CD4-positive, alpha-beta T cell (primary cell): ENCODE data around the gene NANS. TPM values are rescaled to one million over a fixed set of nuclear protein-coding genes. Genes with fewer than 3 reads are reported as not detected.

Source experiments
- ATAC-seq: fragments of 200-7000 bp; cut with Tn5 transposase; one replicate; pipeline ENCODE4 v1.10.0; 2022; ENCODE audit warnings: mild to moderate bottlenecking; ENCODE audit not compliant: poor library complexity
- CTCF ChIA-PET: fragments of 350-600 bp; sonication (Branson Sonifier 250); formaldehyde crosslinking; loops from one replicate; lab custom pipeline; 2021; ENCODE audit warnings: antibody characterized with exemption, inconsistent platforms; lab: Charles Lee
- POLR2A ChIA-PET: fragments of 350-600 bp; sonication (Branson Sonifier 250); formaldehyde crosslinking; loops from one replicate; lab custom pipeline; 2021; ENCODE audit warnings: antibody characterized with exemption, inconsistent platforms; lab: Charles Lee
- DNase-seq, 14 experiments: peaks; one replicate each; pipeline ENCODE4 v3.0.0-alpha.2; 2013 to 2020; ENCODE audit warnings: mixed read lengths in 2 of 14
- H3K27ac ChIP-seq, 2 donors: one replicate each; pipeline versions ENCODE4 v1.5.1 to v1.7.0; 2013; ENCODE audit warnings: low read length in 2 of 2, low read depth in 1 of 2, mild to moderate bottlenecking in 1 of 2
- H3K27me3 ChIP-seq, 2 experiments: 1 replicate in 1 of 2; 2 replicates in 1 of 2; pipeline versions ENCODE4 v1.6.1 to v1.7.0; 2013; ENCODE audit warnings: low read length in 2 of 2, control low read depth in 1 of 2, mild to moderate bottlenecking in 1 of 2, moderate library complexity in 1 of 2; ENCODE audit not compliant: insufficient read depth in 2 of 2, control insufficient read depth in 1 of 2
- H3K36me3 ChIP-seq: one replicate; pipeline ENCODE4 v1.6.1; 2013; ENCODE audit warnings: low read length, control low read depth; ENCODE audit not compliant: insufficient read depth
- H3K4me1 ChIP-seq: one replicate; pipeline ENCODE4 v1.6.1; 2013; ENCODE audit warnings: low read length, control low read depth; ENCODE audit not compliant: insufficient read depth
- H3K4me3 ChIP-seq: one replicate; pipeline ENCODE4 v1.5.1; 2013; ENCODE audit warnings: mild to moderate bottlenecking, low read length, moderate library complexity
- H3K9me3 ChIP-seq, 2 experiments: 1 replicate in 1 of 2; 2 replicates in 1 of 2; pipeline versions ENCODE4 v1.6.1 to v1.7.0; 2013; ENCODE audit warnings: low read length in 2 of 2, mild to moderate bottlenecking in 2 of 2, control low read depth in 1 of 2, moderate library complexity in 1 of 2; ENCODE audit not compliant: control insufficient read depth in 1 of 2, insufficient read depth in 1 of 2
- H3K27ac Mint-ChIP-seq: one replicate; pipeline ENCODE4 v1.8.0; 2020; ENCODE audit warnings: mixed read lengths
- H3K27me3 Mint-ChIP-seq: one replicate; pipeline ENCODE4 v1.8.0; 2021; ENCODE audit warnings: mixed read lengths
- H3K36me3 Mint-ChIP-seq: one replicate; pipeline ENCODE4 v1.8.0; 2021; ENCODE audit warnings: low read depth, mixed read lengths
- H3K4me1 Mint-ChIP-seq: one replicate; pipeline ENCODE4 v1.8.0; 2021; ENCODE audit warnings: low read depth, mixed read lengths
- H3K4me3 Mint-ChIP-seq: one replicate; pipeline ENCODE4 v1.8.0; 2020; ENCODE audit warnings: mild to moderate bottlenecking, mixed read lengths
- H3K9me3 Mint-ChIP-seq: one replicate; pipeline ENCODE4 v1.8.0; 2020; ENCODE audit warnings: mixed read lengths
- CTCF ChIP-seq: fragments of 200-600 bp; IDR thresholded peaks from one replicate; pipeline ENCODE4 v1.8.0; 2022; ENCODE audit warnings: antibody characterized with exemption, mild to moderate bottlenecking
- intact Hi-C, 2 experiments: fragments of 100-400 bp; cut with DNase I in 1 of 2; cut with micrococcal nuclease in 1 of 2; formaldehyde crosslinking; loops; one replicate each; pipeline versions ENCODE4 v1.15.1 to v1.9.0; 2023 to 2025; cut with DNase I, micrococcal nuclease
- total RNA-seq, 174 experiments: library from RNA in 2 of 174; stranded (reverse) in 2 of 174; gene quantifications; one replicate each; pipeline ENCODE4 v1.2.3 and lab custom pipeline; 2021 to 2026

NANS gene
- total RNA-seq, 2 experiments from 2014 or later = 70.5 to 74.0 TPM

GRCh38 chr9:98080326-98080725 is 23.8 kb downstream of the NANS start:
- no peaks in the 10 kb centered on the region for H3K27me3 ChIP-seq
- H3K4me3 ChIP-seq = no peak overlapping the region
- TF ChIP-seq CTCF = no peak
- ChIA-PET POLR2A (interaction anchor here (1.6 kb wide), 1 partner anchor 23 kb away, joined by 4 read pairs; no protein-coding TSS in a partner anchor), CTCF (interaction anchor here (1.2 to 1.7 kb wide), 2 partner anchors 11 to 111 kb away, joined by 3 read pairs; no protein-coding TSS in a partner anchor)
- H3K9me3 ChIP-seq = no peaks in the 10 kb centered on the region
- H3K36me3 ChIP-seq = peaks cover 69% of the 10 kb centered on the region
- peaks cover 67% of the 10 kb centered on the region for H3K4me1 Mint-ChIP-seq
- no peaks in the 10 kb centered on the region for H3K9me3 Mint-ChIP-seq
- intact Hi-C loops = no loop called here
- H3K27ac ChIP-seq = no peak overlapping the region
- DNase-seq = no peak
- no peaks in the 10 kb centered on the region for H3K27me3 Mint-ChIP-seq
- H3K4me3 Mint-ChIP-seq = no peak overlapping the region
- no peak for ATAC-seq
- H3K36me3 Mint-ChIP-seq = peaks cover 84% of the 10 kb centered on the region
- H3K27ac Mint-ChIP-seq = peak overlapping the region; percentile 69
- H3K4me1 ChIP-seq = peaks cover 27% of the 10 kb centered on the region

GRCh38 chr9:98080780-98081179 is 24.2 kb downstream of the NANS start:
- POLR2A ChIA-PET = interaction anchor here (0.6 to 1.6 kb wide), 2 partner anchors 12 to 24 kb away, joined by 3 to 4 read pairs; no protein-coding TSS in a partner anchor
- peaks cover 72% of the 10 kb centered on the region for H3K36me3 ChIP-seq

GRCh38 chr9:98081477-98082219 is 25.1 kb downstream of the NANS start:
- peak overlapping the region in 1 of 2 donors; percentile 9 for H3K27ac ChIP-seq
- peaks cover 81% of the 10 kb centered on the region for H3K36me3 ChIP-seq
- ATAC-seq = no peak
- peaks cover 16% of the 10 kb centered on the region for H3K4me1 ChIP-seq
- H3K4me3 ChIP-seq = no peak overlapping the region
- H3K27me3 ChIP-seq = no peaks in the 10 kb centered on the region
- H3K9me3 Mint-ChIP-seq = no peaks in the 10 kb centered on the region
- H3K27ac Mint-ChIP-seq = peak overlapping the region; percentile 69
- peak in 3 of 14 experiments; percentile 15 to 52 (median 44) for DNase-seq
- no peaks in the 10 kb centered on the region for H3K9me3 ChIP-seq
- H3K4me1 Mint-ChIP-seq = peaks cover 61% of the 10 kb centered on the region
- no peaks in the 10 kb centered on the region for H3K27me3 Mint-ChIP-seq
- intact Hi-C loops = no loop called here
- ChIA-PET CTCF (no interaction called here), POLR2A (interaction anchor here (1.6 kb wide), 1 partner anchor 24 kb away, joined by 4 read pairs; no protein-coding TSS in a partner anchor)
- TF ChIP-seq CTCF = no peak
- peaks cover 91% of the 10 kb centered on the region for H3K36me3 Mint-ChIP-seq
- H3K4me3 Mint-ChIP-seq = no peak overlapping the region

More at GRCh38 chr9:98080780-98081179, 24.2 kb downstream of the NANS start:
- Mint-ChIP-seq H3K27ac (peak overlapping the region; percentile 69), H3K4me1 (peaks cover 62% of the 10 kb centered on the region), H3K9me3 (no peaks in the 10 kb centered on the region), H3K4me3 (no peak overlapping the region), H3K36me3 (peaks cover 86% of the 10 kb centered on the region), H3K27me3 (no peaks in the 10 kb centered on the region)
- H3K4me3 ChIP-seq = no peak overlapping the region
- intact Hi-C loops = no loop called here
- no peaks in the 10 kb centered on the region for H3K27me3 ChIP-seq
- H3K27ac ChIP-seq = no peak overlapping the region
- ATAC-seq = no peak
- TF ChIP-seq CTCF = no peak
- no peaks in the 10 kb centered on the region for H3K9me3 ChIP-seq
- CTCF ChIA-PET = no interaction called here
- H3K4me1 ChIP-seq = peaks cover 25% of the 10 kb centered on the region
- peak in 1 of 14 experiments; percentile 29 for DNase-seq
